Activated naive CD8-positive, alpha-beta T cell treated with anti-CD3 and anti-CD28 coated beads, Interleukin-2, amount 50 U/mL, for 16 hours (primary cell): ENCODE results near the gene P2RX4.
"Not testable (repeated sequence)": the region's sequence is repeated elsewhere in the genome, so short reads cannot be mapped to it uniquely, and the experiment has no call there.

ENCODE experiments used
- DNase-seq: peaks from one replicate; pipeline ENCODE4 v3.0.0-alpha.2; 2020; ENCODE audit warnings: low read depth, low spot score

Gene P2RX4

GRCh38 chr12:121274036-121274763, 64.3 kb downstream of the P2RX4 start:
- no peak for DNase-seq

- no peak for DNase-seq
Observed at GRCh38 chr12:121277374-121277759, 67.4 kb downstream of the P2RX4 start.

- no peak for DNase-seq
Observed at GRCh38 chr12:121278169-121279070, 68.5 kb downstream of the P2RX4 start.

- no peak for DNase-seq
Observed at GRCh38 chr12:121279071-121279375, 69.1 kb downstream of the P2RX4 start.

- DNase-seq = no peak
Observed at GRCh38 chr12:121279507-121279915, 69.6 kb downstream of the P2RX4 start.

GRCh38 chr12:121280531-121280930, 70.6 kb downstream of the P2RX4 start:
- not testable (repeated sequence) for DNase-seq

GRCh38 chr12:121281116-121281515, 71.2 kb downstream of the P2RX4 start:
- DNase-seq = not testable (repeated sequence)

GRCh38 chr12:121282072-121282742, 72.3 kb downstream of the P2RX4 start:
- DNase-seq = no peak

- not testable (repeated sequence) for DNase-seq
Observed at GRCh38 chr12:121282910-121283309, 73.0 kb downstream of the P2RX4 start.

GRCh38 chr12:121283388-121283787, 73.5 kb downstream of the P2RX4 start:
- DNase-seq = no peak
